HG03558 (cell line): ENCODE measurements around the gene PPP1R1A.

Experiments
- ATAC-seq: cut with Tn5 transposase; IDR thresholded peaks from one replicate; pipeline ENCODE4 v1.9.1; 2021; ENCODE audit warnings: moderate number of reproducible peaks; ENCODE audit not compliant: unreplicated experiment; ENCODE audit errors: extremely low read depth

PPP1R1A gene

GRCh38 chr12:54578778-54579177 lies 9.7 kb downstream of the PPP1R1A start:
- ATAC-seq: no peak

GRCh38 chr12:54572881-54573280 lies 15.6 kb downstream of the PPP1R1A start:
- no peak for ATAC-seq

GRCh38 chr12:54571193-54572188 lies 17.0 kb downstream of the PPP1R1A start:
- ATAC-seq: no peak

- no peak for ATAC-seq
Measured at GRCh38 chr12:54569995-54570528, 18.4 kb downstream of the PPP1R1A start.

- ATAC-seq: no peak
Measured at GRCh38 chr12:54569072-54569471, 19.4 kb downstream of the PPP1R1A start.

GRCh38 chr12:54566792-54567191 lies 21.7 kb downstream of the PPP1R1A start:
- ATAC-seq: no peak

- ATAC-seq: no peak
Measured at GRCh38 chr12:54565986-54566544, 22.4 kb downstream of the PPP1R1A start.

GRCh38 chr12:54565310-54565985 lies 23.0 kb downstream of the PPP1R1A start:
- ATAC-seq: no peak

- ATAC-seq: no peak
Measured at GRCh38 chr12:54564768-54565167, 23.7 kb downstream of the PPP1R1A start.

- no peak for ATAC-seq
Measured at GRCh38 chr12:54563787-54564186, 24.7 kb downstream of the PPP1R1A start.

- ATAC-seq: no peak
Measured at GRCh38 chr12:54562750-54563356, 25.6 kb downstream of the PPP1R1A start.

- ATAC-seq: no peak
Measured at GRCh38 chr12:54561164-54561563, 27.3 kb downstream of the PPP1R1A start.

- ATAC-seq: peak; percentile 97
Measured at GRCh38 chr12:54560374-54560858, 28.0 kb downstream of the PPP1R1A start.

- no peak for ATAC-seq
Measured at GRCh38 chr12:54558759-54559158, 29.7 kb downstream of the PPP1R1A start.

- ATAC-seq: no peak
Measured at GRCh38 chr12:54558311-54558710, 30.1 kb downstream of the PPP1R1A start.

- ATAC-seq: no peak
Measured at GRCh38 chr12:54555670-54556257, 32.7 kb downstream of the PPP1R1A start.

- ATAC-seq: no peak
Measured at GRCh38 chr12:54549774-54550451, 38.5 kb downstream of the PPP1R1A start.

- no peak for ATAC-seq
Measured at GRCh38 chr12:54546511-54546910, 41.9 kb downstream of the PPP1R1A start.

- no peak for ATAC-seq
Measured at GRCh38 chr12:54544743-54545142, 43.7 kb downstream of the PPP1R1A start.
